Caco-2 (cell line): ENCODE data around the gene GLB1L. TPM values are rescaled to one million over a fixed set of nuclear protein-coding genes. Genes with fewer than 3 reads are reported as not detected.

Experiments
- BruUV-seq: library from RNA; stranded (reverse); fragments of 400-500 nt; replicated peaks from 2 replicates; lab custom pipeline; 2021; lab: Mats Ljungman, UMichigan
- CTCF ChIA-PET: fragments of 300-600 bp; sonication (Branson Sonifier 250); formaldehyde crosslinking; loops from one replicate; lab custom pipeline; 2022; ENCODE audit warnings: antibody characterized with exemption; lab: Charles Lee
- POLR2A ChIA-PET: fragments of 300-600 bp; sonication (Branson Sonifier 250); formaldehyde crosslinking; loops from one replicate; lab custom pipeline; 2022; ENCODE audit warnings: antibody characterized with exemption; lab: Charles Lee
- DNase-seq, 2 experiments: peaks; one replicate each; pipeline versions ENCODE4 v3.0.0 to v3.0.0-alpha.2; 2020 to 2022
- H3K27me3 ChIP-seq: replicated peaks from 2 replicates; pipeline ENCODE4 v1.6.0; 2011; ENCODE audit warnings: low read length; ENCODE audit not compliant: control insufficient read depth, insufficient read depth
- H3K36me3 ChIP-seq: 2 replicates; pipeline ENCODE4 v1.5.1; 2011; ENCODE audit warnings: low read length; ENCODE audit not compliant: control insufficient read depth, insufficient read depth
- H3K4me1 ChIP-seq: fragments of 250-450 bp; sonication (Bioruptor Pico); 2 replicates; pipeline ENCODE4 v1.5.1; 2020; ENCODE audit warnings: mild to moderate bottlenecking
- H3K4me3 ChIP-seq: 2 replicates; pipeline ENCODE4 v1.5.1; 2011; ENCODE audit warnings: low read depth, mild to moderate bottlenecking, control low read depth, low read length
- H3K9me3 ChIP-seq: fragments of 250-450 bp; sonication (Bioruptor Pico); 2 replicates; pipeline ENCODE4 v1.5.1; 2020; ENCODE audit warnings: mild to moderate bottlenecking, moderate library complexity
- H3K27ac Mint-ChIP-seq: one replicate; pipeline ENCODE4 v1.8.0; 2022; ENCODE audit warnings: mixed read lengths; ENCODE audit not compliant: unreplicated experiment
- H3K27me3 Mint-ChIP-seq: one replicate; pipeline ENCODE4 v1.8.0; 2022; ENCODE audit warnings: mixed read lengths; ENCODE audit not compliant: insufficient read depth, unreplicated experiment
- H3K36me3 Mint-ChIP-seq: one replicate; pipeline ENCODE4 v1.8.0; 2022; ENCODE audit warnings: mild to moderate bottlenecking, mixed read lengths; ENCODE audit not compliant: insufficient read depth, unreplicated experiment
- H3K4me1 Mint-ChIP-seq: one replicate; pipeline ENCODE4 v1.8.0; 2022; ENCODE audit warnings: low read depth, mixed read lengths; ENCODE audit not compliant: unreplicated experiment
- H3K4me3 Mint-ChIP-seq: one replicate; pipeline ENCODE4 v1.8.0; 2022; ENCODE audit warnings: mild to moderate bottlenecking, moderate library complexity, mixed read lengths; ENCODE audit not compliant: unreplicated experiment
- H3K9me3 Mint-ChIP-seq: one replicate; pipeline ENCODE4 v1.8.0; 2022; ENCODE audit warnings: mixed read lengths; ENCODE audit not compliant: unreplicated experiment
- intact Hi-C: fragments of 100-400 bp; cut with micrococcal nuclease; formaldehyde crosslinking; loops from one replicate; pipeline ENCODE4 v1.10.0; 2022; ENCODE audit not compliant: unreplicated experiment
- total RNA-seq: library from RNA; stranded (reverse); gene quantifications from 2 replicates; pipeline ENCODE4 v1.2.3, GENCODE V29; 2022
- TF ChIP-seq, protein P1 (sequence below), 2 experiments: fragments of 200-600 bp in 1 of 2; IDR thresholded peaks; 1 replicate in 1 of 2; 2 replicates in 1 of 2; pipeline versions ENCODE4 v1.5.1 to v1.8.0; 2011 to 2022; ENCODE audit warnings: antibody characterized with exemption in 1 of 2, control low read depth in 1 of 2, inconsistent platforms in 1 of 2, low read depth in 1 of 2, low read length in 1 of 2, mild to moderate bottlenecking in 1 of 2, moderate library complexity in 1 of 2; ENCODE audit not compliant: insufficient read depth in 1 of 2, severe bottlenecking in 1 of 2, unreplicated experiment in 1 of 2

GLB1L gene
- total RNA-seq, 1 experiment from 2014 or later = 3.3 TPM

DNA sequence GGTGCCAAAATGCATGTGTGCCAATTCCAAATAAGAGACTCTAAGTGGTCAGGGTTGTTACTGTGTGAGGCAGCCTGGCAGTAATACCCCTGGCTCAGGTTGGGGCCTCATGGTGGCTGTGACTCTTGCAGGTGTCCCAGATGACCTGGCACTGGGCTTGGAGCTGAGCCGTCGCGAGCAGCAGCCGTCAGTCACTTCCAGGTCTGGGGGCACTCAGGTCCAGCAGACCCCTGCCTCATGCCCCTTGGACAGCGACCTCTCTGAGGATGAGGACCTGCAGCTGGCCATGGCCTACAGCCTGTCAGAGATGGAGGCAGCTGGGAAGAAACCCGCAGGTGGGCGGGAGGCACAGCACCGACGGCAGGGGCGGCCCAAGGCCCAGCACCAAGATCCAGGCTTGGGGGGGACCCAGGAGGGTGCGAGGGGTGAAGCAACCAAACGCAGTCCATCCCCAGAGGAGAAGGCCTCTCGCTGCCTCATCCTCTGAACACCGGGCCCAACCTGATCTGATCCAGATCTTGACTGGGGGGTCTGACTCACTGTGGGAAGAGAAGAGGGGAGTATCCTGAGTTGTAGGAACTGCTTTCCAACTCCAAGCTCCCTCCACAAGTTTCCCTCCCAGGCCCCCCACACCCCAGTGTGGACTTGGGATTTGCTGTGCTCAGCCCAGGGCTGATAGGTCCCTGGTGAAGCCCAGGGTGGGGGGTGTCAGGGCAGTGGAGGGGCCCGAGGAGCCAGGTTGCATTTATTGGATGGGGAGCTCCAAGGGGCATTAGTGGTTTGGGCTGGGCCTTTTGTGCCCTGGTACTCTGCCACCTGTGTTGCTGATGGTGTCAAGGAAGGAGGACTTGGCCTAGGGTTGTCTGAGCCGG lies 39.5 kb upstream of the GLB1L start:
- Mint-ChIP-seq H3K9me3 (no peaks in the 10 kb centered on the region), H3K36me3 (peaks cover 18% of the 10 kb centered on the region), H3K27me3 (no peaks in the 10 kb centered on the region), H3K4me3 (no peak overlapping the region), H3K4me1 (peaks cover 5% of the 10 kb centered on the region), H3K27ac (no peak overlapping the region)
- Histone ChIP-seq H3K9me3 (no peaks in the 10 kb centered on the region), H3K27me3 (no peaks in the 10 kb centered on the region), H3K4me1 (peaks cover 6% of the 10 kb centered on the region; the same call in 1 of the 2 replicates), H3K4me3 (no peak overlapping the region), H3K36me3 (peaks cover 3% of the 10 kb centered on the region)
- intact Hi-C loops = no loop called here
- TF ChIP-seq, protein P1, sequence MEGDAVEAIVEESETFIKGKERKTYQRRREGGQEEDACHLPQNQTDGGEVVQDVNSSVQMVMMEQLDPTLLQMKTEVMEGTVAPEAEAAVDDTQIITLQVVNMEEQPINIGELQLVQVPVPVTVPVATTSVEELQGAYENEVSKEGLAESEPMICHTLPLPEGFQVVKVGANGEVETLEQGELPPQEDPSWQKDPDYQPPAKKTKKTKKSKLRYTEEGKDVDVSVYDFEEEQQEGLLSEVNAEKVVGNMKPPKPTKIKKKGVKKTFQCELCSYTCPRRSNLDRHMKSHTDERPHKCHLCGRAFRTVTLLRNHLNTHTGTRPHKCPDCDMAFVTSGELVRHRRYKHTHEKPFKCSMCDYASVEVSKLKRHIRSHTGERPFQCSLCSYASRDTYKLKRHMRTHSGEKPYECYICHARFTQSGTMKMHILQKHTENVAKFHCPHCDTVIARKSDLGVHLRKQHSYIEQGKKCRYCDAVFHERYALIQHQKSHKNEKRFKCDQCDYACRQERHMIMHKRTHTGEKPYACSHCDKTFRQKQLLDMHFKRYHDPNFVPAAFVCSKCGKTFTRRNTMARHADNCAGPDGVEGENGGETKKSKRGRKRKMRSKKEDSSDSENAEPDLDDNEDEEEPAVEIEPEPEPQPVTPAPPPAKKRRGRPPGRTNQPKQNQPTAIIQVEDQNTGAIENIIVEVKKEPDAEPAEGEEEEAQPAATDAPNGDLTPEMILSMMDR (IDR thresholded peaks at IDR 0.05; ENCODE audit: insufficient read depth in 1 of 2, low read depth in 1 of 2, low read length in 1 of 2, severe bottlenecking in 1 of 2, unreplicated experiment in 1 of 2) = no peak
- ChIA-PET CTCF (interaction anchor here (2.9 kb wide), 1 partner anchor 10 kb away, joined by 20 read pairs; no protein-coding TSS in a partner anchor), POLR2A (no interaction called here)
- no peak for DNase-seq
- no TSS peak for BruUV-seq

DNA sequence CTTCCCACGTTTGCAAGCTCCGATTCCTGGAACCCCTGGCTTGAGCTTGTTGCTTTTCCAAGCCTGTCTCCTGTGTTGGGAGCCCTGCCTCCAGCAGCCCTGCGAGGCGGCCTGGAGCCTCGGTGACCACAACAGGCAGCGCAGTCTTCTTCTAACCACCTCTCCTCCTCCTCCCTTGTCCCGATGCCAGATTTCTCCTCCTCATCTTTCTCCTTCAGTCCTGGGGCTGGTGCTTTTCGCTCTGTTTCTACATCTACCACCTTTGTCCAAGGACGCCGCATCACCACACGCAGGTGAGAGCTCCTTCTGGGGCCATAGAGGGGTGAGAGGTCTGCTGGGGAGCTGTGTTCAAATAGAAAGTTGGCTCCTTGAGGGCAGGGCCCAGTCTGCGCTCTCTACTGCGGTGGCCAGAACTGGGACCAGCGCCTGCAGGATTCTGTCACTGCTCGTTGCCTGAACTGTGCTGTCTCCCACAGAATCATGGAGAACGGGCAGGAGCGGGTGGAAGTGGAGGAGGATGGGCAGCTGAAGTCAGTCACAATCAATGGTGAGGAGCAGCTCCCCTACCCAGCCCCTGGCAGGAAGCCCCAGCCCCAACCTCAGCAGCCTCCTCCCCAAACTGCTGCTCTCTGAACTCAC lies 37.8 kb upstream of the GLB1L start:
- no peak for DNase-seq
- Mint-ChIP-seq H3K4me1 (peaks cover 10% of the 10 kb centered on the region), H3K36me3 (peaks cover 22% of the 10 kb centered on the region), H3K4me3 (no peak overlapping the region), H3K27ac (no peak overlapping the region), H3K27me3 (no peaks in the 10 kb centered on the region), H3K9me3 (no peaks in the 10 kb centered on the region)
- intact Hi-C loops = no loop called here
- TF ChIP-seq, protein P1 (IDR thresholded peaks at IDR 0.05; ENCODE audit: insufficient read depth in 1 of 2, low read depth in 1 of 2, low read length in 1 of 2, severe bottlenecking in 1 of 2, unreplicated experiment in 1 of 2) = no peak
- no TSS peak for BruUV-seq
- CTCF ChIA-PET = interaction anchor here (0.6 to 1.0 kb wide), 2 partner anchors 12 to 275 kb away, joined by 3 to 4 read pairs; no protein-coding TSS in a partner anchor
- H3K4me3 ChIP-seq = no peak overlapping the region
- H3K27me3 ChIP-seq = no peaks in the 10 kb centered on the region
- peaks cover 15% of the 10 kb centered on the region for H3K4me1 ChIP-seq
- H3K9me3 ChIP-seq = no peaks in the 10 kb centered on the region
- POLR2A ChIA-PET = no interaction called here
- peaks cover 3% of the 10 kb centered on the region for H3K36me3 ChIP-seq

DNA sequence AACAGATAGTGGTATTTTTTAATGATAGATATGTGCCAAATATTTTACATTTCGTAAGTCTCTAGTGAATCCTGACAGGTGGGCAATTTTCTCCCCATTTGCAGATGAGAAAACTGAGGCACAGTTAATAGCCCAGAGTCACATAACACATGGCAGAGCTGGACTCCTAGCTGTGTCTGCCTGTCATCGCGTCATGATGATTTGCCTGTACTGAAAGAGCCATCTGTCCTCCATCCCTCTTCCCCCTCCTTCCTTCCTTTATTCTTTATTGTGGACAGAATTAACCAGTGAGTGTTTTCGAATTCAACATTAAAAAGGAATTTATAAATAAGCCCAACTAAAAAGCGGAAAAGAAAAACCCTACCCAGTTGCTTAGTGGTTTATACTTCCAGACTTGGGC lies 37.1 kb upstream of the GLB1L start:
- peaks cover 3% of the 10 kb centered on the region for H3K36me3 ChIP-seq
- POLR2A ChIA-PET = interaction anchor here (1.3 kb wide), 1 partner anchor 65 kb away, joined by 3 read pairs; no protein-coding TSS in a partner anchor
- DNase-seq = no peak
- CTCF ChIA-PET = interaction anchor here (1.0 kb wide), 1 partner anchor 13 kb away, joined by 4 read pairs; no protein-coding TSS in a partner anchor
- no peaks in the 10 kb centered on the region for H3K9me3 ChIP-seq
- Mint-ChIP-seq H3K4me1 (peaks cover 13% of the 10 kb centered on the region), H3K27ac (no peak overlapping the region), H3K27me3 (no peaks in the 10 kb centered on the region), H3K9me3 (no peaks in the 10 kb centered on the region), H3K36me3 (peaks cover 22% of the 10 kb centered on the region), H3K4me3 (no peak overlapping the region)
- TF ChIP-seq, protein P1 (IDR thresholded peaks at IDR 0.05; ENCODE audit: insufficient read depth in 1 of 2, low read depth in 1 of 2, low read length in 1 of 2, severe bottlenecking in 1 of 2, unreplicated experiment in 1 of 2) = no peak
- BruUV-seq = no TSS peak
- peaks cover 21% of the 10 kb centered on the region for H3K4me1 ChIP-seq
- no peaks in the 10 kb centered on the region for H3K27me3 ChIP-seq
- intact Hi-C loops = no loop called here
- H3K4me3 ChIP-seq = no peak overlapping the region
